ENCODE results near the gene CD226.
"Not testable (repeated sequence)": the region's sequence is repeated elsewhere in the genome, so short reads cannot be mapped to it uniquely, and the experiment has no call there.

Gene CD226

DNA sequence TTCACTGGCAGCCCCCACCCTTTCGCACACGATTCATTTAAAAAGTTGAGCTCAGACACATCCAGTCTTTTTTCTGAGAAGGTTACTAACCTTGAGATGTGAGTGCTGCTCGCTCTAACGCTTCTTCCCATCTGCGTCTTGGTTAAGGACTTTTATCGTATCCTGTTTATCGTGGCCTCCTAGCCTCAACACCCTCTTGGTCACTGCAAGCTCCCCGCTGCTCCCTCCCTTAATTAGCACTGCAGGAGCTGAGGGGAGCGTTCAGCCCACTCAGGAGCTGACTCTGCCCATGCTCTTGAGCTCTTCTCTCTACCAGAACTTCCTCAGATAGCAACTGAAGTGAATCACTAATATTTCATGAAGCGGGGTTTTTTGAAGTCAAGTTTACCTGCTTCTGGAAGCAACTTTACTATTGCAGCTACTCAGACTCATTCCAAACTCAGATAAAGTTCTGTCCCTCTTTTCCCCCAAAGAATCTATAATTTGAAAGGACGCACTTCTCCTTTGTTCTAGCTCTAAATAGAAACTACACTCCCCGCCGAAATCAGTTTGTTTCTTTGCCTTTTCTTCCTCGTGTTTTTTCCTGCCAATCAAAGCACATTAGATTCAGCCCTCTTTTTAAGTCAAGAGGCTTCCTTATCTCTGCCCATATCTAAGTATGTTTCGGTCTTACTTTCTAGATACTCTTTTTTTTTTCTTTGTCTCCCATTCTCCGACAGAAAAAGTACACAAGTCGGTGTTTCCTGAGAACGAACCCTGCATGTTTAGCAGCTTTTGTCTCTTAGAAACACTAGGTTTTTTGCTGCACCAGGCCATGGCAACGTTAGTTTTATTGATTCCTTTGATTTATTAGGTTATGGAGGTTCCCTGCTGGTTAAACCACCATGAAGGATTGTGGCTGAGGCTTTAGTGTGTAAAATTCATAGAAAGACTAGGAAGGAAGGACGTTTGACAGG lies 9.3 kb upstream of the CD226 start:
- DNase-seq = no peak

DNA sequence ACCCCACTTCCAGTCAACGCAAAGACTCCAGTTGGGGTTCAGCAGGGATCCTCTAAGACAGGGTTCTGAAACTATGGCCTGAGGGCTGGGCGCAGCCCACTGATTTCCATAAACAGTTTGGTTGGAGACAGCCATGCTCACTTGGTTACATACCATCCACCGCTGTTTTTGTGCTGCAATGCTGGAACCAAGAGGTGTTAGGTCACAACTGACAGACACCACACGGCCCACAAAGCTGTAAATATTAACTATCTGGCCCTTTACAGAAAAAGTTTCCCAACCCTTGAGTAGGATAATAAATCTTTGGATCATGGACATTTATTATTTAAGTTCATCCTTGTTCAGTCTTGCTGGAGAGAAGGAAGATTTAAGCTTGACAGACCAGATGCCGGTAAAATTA lies 8.4 kb upstream of the CD226 start:
- no peak for DNase-seq

DNA sequence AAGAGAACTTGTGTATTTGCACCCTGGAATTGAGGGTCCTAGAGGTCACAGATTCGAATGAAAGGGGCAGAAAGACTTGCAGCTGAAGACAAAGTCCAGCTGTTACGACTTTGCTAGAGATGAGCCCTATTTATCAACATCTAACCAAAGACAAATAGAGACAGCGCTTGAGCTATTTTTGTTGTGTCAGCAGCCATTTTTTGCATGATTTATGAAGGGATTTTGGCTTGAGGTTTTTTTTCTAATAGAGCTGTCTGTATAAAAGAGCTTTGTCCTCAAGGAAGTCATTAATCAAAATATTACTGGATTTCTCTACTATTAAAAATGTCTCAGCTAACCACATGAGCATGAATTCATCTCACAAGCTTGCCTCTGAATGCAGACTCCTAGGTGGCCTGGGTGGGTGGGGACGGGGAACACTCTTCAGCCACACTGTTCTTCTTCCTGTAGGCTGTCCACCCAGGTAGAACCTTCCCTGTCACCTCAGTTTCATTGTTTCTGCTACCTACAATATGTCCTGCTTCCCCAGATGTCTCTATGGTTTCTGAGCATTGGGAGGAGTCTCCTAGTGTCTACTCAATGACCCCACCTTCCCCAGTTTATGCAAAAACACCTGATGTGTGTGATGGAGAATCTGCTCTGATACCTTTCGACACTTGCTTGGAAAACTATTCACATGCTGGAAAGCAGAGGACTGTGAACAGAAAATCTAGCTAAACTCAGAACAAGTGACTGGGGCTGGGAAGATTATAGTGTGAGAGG lies 7.2 kb upstream of the CD226 start:
- no peak for DNase-seq

DNA sequence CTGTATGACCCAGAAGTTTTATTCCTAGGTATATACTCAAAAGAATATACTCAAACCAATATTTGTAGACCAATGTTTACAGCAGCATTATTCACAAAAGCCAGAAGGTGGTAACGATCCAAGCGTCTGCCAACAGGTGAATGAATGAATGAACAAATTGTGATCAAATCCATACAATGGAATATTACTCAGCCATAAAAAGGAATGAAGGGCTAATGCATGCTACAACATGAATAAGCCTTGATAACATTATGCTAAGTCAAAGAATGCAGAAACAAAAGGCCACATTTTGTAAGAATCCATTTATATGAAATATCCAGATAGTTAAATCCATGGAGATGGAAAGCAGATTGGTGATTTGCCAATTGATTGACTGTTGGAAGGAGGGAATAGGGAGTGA lies 5.5 kb upstream of the CD226 start:
- DNase-seq = no peak

DNA sequence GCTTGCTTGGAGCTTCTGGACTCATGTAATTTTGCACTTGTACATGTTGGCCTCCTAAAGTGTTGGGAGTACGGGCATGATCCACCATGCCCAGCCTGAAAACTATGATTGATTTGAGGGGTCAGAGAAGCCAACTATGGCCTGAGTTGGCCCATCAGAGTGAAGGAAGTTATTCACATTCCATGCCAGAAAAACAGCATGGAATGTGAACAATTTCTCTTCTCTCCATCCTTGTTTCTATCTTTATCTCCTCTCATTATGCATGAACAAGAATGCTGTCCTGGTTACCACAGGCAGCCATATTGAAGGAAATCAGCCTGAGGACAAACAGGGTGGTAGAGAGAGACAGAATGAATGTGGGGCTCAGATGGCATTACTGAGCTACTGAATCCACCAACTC lies 3.5 kb upstream of the CD226 start:
- DNase-seq = no peak

DNA sequence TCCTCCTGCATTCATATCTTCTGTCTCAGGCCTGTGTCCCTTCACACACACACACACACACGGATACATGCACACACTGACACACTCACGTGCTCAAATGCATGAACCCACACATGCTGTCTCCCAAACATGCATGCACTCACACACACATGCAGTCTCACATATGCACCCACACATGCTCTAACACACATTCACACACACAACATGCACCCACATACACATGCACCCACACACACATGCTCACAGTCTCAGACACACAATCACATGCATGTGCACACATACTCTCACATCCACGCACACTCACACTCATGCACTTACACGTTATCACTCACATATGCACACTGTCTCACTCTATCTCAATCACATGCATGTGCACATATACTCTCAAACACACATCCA lies 1.9 kb upstream of the CD226 start:
- DNase-seq = no peak

DNA sequence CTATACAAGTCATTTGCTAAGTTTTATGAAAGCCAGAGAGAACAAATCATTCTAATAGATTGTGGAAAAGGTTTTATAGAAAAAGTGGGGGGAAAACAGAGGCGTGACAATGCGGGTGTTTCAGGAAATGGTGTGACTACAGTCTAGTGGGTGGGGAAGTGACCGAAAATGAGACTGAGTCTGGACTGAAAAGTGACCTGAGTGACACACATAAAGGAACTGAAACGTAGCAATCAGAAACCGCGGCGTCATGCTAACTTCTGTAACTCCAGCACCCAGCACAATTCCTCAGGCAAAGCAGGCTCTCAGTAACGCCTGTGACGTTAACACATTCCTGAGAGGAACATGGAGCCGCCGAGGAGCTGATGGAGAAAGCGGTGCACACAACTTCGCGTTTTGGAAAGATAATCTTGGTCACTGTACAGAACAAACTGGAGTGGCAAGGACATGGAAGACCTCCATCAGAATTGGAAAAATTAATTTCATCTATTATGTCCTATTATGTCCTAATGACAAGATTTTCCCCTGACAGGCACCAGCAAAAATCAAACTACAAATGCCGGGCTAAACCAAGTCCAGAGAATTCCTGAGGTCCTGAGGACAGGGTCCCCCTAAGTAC lies 1.4 kb upstream of the CD226 start:
- DNase-seq = peak in 10 of 58 donors; percentile 3 to 49 (median 8)

- DNase-seq = no peak
Observed at GRCh38 chr18:69948256-69948655, 583 bp upstream of the CD226 start.

DNA sequence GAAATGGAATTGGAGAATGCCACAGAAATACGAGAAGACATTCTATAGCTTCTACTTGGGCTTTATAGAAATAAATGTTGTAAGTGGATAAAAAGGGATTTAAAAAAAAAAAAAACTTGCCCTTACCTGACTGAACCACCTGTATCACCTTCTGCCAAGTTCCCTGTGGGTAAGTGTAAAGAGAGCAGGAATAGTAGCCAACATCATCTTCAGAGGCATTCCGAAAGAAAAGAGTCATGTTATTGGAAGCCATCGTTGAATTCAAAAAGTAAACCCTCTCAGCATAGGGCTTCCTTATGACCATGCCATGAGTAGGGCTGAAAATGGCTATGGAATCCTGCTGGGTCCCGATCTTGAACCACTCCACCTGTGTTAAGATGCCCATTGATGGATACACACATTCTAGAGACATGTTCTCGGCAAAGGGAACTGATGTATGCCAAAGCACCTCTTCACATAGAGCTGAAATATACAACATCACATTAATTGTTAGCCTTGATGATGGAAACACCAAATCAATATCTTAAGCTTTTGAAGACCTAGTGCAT lies 991 bp downstream of the CD226 start:
- no peak for DNase-seq

- no peak for DNase-seq
Observed at GRCh38 chr18:69945220-69946114, 2.2 kb downstream of the CD226 start.

DNA sequence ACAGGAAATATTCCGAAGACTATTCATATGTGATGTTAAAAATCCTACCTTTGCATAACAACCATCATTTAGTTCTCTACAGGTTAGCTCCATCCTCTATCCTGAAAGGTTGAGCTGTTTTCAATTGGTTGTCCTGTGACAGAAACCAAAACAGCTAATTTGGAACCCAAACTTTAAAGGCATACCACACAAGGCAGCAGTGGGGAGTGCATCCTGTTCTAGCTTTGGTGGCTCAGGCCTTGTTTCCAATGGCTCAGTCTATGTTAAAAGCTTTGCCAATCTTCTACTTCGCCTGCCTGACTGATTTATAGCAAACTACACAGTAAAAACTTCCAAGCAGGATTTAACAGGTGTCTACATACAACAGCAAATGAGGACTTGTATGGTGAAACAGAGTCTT lies 3.2 kb downstream of the CD226 start:
- DNase-seq = no peak

DNA sequence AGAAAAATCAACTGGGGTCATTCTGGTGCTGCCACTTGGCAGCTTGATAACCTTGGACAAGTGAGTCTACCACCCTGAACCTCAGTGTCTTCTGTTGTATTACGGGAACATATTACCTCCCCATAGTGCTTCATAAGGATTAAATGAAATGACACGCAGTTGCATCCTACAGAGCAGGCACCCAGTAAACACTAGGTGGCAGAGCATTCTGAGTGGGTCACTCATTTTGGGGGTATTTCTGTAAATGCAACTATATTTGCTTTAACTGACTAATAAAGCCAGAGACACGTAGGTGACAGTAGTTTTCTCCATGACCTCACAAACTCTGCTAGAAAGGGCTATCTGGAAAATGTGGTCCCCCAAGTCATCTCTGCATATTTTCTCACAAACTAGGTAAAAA lies 4.7 kb downstream of the CD226 start:
- no peak for DNase-seq

- DNase-seq = no peak
Observed at GRCh38 chr18:69941183-69941582, 6.5 kb downstream of the CD226 start.

DNA sequence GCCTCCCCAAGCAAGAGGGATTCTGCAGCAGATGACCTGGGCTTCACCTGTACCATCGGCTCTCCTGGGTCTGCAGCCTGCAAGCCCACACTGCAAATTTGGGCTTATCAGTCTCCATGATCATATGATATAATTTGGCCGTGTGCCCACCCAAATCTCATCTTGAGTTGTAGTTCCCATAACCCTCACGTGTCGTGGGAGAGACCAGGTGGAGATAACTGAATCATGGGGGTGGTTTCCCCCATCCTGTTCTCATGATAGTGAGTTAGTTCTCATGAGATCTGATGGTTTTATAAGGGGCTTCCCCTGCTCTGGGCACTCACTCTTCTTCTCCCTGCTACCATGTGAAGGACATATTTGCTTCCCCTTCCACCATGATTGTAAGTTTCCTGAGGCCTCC lies 7.9 kb downstream of the CD226 start:
- DNase-seq = not testable (repeated sequence)

- DNase-seq = no peak
Observed at GRCh38 chr18:69936191-69936558, 11.5 kb downstream of the CD226 start.

DNA sequence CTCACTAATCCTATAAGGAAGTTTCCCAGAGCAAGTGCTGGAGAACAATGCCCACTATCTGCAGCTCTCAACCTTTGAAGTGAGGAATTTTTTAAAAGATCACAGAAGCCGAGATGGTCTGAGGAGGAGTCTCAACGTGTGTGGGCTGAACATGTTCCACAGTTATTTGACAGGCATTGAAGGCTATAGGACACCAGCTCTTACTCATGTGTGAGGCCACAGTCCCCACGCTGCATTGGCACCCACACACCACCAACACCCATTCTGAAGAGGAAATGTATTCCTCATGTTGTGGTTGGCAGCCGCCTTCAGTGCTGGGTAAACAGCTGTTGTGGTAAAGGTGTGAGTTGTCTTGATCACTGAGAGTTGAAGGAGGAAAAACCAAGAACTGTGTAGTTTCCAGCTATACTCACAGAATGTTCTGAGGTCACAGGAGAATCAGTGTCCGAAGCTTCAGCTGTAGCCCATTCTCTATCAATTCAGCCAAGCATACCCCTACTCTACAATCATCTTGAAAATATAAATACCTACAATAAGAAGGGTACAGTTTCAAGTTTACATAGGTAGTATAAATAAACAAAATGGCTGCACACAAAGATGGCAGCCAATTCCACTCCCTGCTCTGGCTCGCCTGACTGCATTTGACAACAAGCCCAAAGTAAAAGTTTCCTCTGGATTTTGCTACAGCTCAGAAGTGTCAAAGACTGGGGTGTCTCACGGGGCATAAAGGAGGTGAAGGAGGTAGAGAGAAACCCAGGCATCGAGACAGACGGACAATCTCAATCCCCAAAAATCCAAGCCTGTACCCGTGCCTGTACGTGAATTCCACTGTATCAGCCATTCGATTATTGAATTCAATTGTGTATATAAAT lies 12.1 kb downstream of the CD226 start:
- DNase-seq = peak in 6 of 58 donors; percentile 3 to 35 (median 14)

DNA sequence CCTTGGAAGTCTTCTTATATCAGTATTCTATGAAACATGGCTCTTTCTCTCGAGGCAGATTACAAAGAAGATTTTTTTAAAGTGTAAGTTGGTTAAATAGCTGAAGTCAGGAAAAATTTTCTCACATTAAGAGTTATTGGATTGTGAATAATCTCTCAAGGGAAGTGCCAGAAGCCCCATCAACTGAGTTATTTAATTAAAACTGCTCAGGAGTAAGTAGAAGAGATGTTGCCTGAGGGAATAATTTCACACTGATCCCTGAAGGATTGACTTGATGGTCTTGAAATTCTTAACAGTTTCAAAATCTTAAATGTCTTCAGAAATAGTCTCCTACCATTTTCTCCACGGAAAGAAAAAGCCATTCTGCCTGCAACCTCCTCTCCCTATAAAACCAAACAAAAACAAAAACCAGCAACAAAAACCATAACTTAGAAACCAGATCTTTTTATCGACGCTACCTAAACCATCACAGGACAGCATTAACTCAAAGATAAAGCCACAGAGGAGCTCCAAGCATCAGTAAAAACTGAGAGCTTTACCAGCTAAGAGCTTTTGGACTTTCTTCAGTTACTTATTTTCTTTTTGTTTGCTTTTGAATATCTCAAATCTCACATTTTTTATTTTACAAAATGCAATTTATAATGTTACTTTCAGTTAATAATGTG lies 12.9 kb downstream of the CD226 start:
- DNase-seq = no peak

DNA sequence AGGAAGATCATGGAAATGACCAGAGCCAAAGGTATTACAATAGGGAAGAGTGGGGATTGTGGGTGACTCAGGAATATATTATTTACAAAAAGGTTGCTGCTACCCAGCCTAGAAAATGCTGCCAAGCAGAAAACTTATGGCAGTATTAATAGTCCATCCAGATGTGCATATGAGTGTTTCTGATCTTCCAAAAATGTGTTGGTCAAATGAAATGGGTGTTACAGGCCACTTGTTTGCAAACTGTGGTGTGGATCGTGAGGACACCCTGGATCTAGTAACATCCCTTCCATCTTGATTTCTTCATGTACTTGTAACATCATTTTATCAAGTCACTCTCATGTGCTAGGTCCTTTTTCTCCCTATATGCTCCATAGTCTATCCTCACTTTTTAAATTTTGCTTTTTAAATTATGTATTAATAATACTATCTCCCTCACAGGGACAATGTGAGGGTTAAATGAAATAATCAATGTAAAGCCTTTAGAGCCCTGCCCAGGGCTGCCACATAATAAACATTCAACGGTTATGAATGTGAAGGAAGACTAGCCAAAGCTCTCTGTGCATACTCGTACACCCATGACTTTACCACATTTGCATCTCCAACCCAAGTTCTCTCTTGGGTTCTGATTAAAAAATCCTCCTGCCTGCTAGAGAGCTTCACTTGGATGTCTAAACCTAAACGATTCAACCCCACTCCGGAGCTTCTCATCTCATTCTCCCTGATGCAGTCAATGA lies 18.5 kb downstream of the CD226 start:
- DNase-seq = no peak

All from anterior cingulate cortex (tissue), 58 donors.